ENCODE data around the gene CTNNA1.

Gene CTNNA1

GRCh38 chr5:138974227-138975063 is 221.2 kb downstream of the CTNNA1 start:
- DNase-seq = no peak

DNA sequence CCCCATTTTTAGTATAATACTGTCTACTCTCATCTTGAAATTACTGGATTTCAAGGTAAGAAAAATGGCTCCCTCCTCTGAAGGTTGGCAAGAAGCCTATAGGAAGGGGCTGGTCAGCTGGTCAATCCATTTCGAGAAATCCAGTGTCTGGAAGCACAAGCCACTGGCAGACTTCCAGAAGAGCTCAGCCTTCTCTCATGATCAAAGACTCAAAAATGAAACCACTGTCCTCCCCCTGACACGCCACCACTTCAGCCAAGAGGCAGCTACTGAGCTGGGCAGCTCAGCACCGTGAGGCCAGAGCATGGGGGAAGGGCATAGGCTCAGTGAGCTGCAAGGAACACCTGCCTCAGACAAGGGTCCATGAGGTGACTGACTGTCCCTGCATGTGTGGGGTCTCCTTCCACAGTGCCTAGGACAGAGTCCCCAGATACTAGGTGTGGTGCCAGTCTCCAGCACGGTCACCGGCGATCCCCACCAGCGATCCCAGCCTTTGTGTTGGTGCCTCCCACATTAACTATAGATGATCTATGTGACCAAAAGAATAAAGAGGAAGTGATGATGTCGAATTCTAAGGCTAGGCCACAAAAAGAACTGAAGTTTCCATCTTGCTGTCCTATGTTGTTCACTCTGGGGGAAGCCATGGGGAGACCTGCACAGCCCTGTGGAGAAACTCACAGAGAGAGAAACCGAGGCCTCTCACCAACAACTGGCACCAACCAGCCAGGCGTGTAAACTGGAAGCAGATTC is 222.0 kb downstream of the CTNNA1 start:
- no peak for DNase-seq

GRCh38 chr5:138978080-138978479 is 224.9 kb downstream of the CTNNA1 start:
- no peak for DNase-seq

DNA sequence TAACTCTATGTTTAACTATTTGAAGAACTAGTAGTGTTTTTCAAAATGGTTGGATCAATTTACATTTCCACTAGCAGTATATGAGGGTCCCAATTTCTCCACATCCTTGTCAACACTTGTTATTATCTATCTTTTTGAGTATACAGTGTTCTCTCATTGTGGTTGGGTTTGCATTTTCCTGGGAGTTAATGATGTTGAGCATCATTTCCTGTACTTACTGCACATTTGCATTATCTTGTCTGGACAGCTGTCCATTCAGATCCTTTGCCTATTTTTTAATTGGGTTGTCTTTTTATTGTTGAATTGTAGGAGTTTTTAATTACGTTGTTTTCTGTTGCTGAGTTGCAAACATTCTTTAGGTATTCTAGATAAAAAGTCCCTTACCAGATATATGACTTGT is 225.4 kb downstream of the CTNNA1 start:
- DNase-seq = no peak

DNA sequence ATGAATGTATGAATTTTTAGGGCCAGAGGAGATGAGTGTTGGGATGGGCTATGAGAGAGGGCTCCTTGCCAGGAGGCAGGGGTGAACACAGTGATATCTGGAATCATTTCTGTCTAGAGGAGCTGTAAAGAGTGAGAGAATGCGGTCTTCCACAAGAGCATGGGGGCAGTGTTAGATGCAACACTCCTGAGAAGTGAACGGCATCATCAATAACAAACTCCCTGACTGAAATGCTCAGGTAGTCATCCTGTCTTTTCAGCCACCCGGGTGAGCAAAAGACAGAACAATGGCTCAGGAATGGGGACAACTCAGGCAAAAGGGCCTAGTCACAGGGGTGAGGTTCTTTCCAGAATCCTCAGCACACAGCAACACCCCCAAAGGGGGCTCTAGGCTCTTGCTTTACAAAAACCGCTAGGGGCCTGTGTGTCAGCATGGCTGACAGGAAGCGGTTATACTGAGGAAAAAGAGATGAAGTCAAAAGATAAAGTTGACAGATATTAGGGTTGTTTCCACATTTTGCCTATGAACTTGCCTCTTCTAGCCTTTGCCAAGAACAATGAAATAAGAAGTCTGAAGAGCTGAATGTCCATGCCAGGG is 226.6 kb downstream of the CTNNA1 start:
- DNase-seq = peak; percentile 5

DNA sequence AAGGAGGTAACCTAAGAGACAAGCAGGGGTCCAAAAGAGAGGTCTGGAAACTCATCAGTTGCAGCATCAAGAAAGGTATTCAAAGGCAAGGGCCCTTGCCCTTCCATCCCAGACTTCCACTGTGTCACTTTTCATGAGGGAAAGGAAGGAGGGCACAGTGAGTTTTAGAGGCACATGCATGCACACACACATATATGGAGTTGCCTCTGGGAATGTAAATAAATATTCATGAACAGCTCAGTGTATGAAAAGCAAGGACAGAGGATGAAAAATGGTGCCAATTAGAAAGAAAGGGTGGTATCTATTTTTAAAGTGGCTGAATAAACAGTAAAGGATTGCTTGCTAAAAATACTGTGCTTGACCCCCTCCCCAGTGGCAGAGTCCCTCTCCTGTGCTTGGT is 227.2 kb downstream of the CTNNA1 start:
- DNase-seq = no peak

GRCh38 chr5:138981131-138981530 is 227.9 kb downstream of the CTNNA1 start:
- no peak for DNase-seq

DNA sequence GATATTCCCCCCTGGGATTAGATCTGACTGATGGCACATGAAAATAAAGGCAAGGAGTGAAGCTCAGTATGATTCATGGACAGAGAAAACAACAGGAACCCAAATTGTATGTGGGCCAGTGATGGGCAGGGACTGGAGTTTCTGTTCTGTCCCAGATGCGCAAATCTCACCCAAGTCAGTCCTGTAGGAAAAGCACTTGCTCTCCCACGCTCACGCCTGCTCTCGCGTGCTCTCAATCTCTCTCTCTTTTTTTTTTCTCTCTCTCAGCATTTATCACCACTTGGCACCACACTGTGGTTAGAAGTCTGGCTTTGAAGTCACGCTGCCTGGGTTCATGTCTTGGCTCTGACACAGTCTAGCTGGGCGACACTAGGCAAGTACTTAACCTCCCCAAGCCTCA is 228.4 kb downstream of the CTNNA1 start:
- peak; percentile 28 for DNase-seq

- no peak for DNase-seq
Measured at GRCh38 chr5:138983984-138984383, 230.8 kb downstream of the CTNNA1 start.
